Stimulated activated CD4-positive, alpha-beta T cell treated with anti-CD3 and anti-CD28 coated beads, Interleukin-15, amount 100 ng/mL, for 48 hours (primary cell): Measurements from ENCODE around the gene MBLAC1.

ENCODE experiments used
- DNase-seq, 2 donors: peaks; one replicate each; pipeline ENCODE4 v3.0.0-alpha.2; 2020; ENCODE audit warnings: low read depth in 2 of 2

The MBLAC1 gene, protein sequence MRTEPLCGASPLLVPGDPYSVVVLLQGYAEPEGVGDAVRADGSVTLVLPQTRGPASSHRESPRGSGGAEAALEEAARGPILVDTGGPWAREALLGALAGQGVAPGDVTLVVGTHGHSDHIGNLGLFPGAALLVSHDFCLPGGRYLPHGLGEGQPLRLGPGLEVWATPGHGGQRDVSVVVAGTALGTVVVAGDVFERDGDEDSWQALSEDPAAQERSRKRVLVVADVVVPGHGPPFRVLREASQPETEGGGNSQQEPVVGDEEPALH

DNA sequence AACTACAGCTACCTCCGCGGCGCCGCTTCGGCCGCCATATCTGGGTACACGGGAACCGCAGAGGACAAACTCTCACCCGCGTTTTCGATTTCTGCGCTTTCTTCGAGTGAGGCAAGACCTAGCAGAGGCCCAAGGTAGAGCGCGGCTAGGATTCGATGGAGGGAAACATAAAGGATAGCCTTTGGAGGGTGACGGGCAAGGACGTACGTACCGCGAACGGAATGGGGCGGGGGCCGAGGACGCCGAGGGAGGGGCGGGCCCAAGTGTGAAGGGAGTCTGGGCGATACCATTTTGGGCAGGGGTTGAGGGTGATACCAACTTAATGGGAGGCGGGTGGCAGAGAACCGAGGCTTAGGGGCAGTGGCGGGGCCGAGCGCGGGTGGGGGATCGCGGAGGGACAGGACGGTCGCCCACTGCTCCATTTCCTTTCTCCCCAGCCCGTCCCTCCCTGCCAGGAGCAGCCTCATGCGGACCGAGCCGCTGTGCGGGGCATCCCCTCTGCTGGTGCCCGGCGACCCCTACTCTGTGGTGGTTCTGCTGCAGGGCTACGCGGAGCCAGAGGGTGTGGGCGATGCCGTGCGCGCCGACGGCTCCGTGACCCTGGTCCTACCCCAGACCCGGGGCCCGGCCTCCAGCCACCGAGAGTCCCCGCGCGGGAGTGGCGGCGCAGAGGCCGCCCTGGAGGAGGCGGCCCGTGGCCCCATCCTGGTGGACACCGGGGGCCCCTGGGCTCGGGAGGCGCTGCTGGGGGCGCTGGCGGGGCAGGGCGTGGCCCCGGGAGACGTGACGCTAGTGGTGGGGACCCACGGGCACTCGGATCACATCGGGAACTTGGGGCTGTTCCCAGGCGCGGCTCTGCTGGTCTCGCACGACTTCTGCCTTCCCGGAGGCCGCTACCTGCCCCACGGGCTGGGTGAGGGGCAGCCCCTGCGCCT, at the start of gene MBLAC1:
Gene MBLAC1 (plus strand): TSS at position 37 of the 935 bp plus-strand sequence. CDS start 429 bp downstream, at position 466.
- DNase-seq, result peak; percentile 83 to 91

DNA sequence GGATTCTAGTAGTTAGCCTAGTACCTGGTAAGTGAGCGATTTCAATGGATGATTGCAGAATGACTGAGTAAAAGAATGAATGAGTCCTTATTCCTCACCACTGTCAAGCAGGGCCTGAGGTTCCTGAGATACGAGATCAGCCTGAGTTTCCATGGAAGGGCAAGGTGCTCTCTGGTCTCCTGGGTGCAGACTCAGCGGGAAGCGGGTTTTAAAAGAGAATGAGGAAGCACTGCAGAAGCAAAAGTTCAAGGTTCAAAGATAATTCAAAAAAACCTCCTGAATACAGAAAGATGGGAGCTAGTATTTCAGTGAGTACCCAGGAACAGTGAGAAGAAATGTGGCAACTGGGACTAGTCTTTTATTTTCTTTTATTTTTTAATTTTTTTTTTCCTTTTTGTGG, 49.6 kb upstream of the MBLAC1 start:
- no peak for DNase-seq

DNA sequence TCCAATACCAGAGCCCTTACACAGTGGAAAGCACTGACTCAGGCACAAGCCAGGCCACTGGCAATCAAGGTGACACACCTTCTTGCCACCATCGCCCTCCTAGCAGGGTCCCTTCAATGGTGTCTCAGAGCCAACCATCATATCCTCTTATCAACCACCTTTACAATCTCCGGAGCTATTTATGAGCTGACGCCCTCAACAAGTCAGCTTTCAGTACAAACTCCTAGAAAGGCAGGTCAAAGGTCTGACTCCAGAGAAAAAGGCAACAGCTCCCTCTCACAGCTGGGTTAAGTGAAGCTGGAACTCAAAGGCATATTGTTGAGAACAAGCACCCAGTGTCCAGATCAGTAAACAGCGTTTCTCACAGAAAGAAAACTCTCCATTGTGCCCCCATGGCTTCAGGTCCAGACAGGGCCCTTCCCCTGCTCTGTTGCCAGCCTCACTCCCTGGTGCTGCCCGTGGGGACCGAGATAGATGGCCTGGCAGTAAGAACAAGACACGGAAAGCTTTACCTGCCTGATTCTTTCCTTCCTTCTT, 47.7 kb upstream of the MBLAC1 start:
- no peak for DNase-seq

DNA sequence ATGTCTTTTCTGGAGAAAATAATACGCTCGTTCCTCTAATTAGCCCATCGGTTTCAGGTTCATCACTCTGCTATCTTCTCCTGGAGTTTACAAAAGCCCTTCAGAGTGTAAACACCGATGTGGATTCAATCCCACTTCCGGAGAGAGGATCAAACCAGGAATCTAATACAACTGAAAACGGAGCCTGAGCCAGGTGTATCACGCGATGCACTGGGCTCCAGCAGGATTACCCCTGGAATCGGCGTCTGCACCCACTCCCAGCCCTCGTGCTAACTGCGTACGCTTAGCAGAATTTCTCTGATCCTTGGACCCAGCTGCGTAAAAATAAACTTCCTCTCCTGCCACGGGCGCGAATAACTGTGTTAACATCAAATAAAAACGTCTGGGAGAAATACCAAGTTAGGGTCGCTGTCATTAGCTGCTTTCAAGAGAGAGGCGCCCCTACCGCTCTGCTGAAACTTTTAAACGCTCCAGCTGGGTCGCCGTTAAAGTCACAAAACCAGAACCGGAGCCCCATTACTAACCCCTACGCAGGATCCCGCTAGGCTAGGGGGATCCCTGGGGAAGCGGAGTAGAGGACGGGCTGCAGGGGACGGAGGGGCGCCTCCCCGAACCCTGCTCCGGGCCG, 45.7 kb upstream of the MBLAC1 start:
- no peak for DNase-seq

DNA sequence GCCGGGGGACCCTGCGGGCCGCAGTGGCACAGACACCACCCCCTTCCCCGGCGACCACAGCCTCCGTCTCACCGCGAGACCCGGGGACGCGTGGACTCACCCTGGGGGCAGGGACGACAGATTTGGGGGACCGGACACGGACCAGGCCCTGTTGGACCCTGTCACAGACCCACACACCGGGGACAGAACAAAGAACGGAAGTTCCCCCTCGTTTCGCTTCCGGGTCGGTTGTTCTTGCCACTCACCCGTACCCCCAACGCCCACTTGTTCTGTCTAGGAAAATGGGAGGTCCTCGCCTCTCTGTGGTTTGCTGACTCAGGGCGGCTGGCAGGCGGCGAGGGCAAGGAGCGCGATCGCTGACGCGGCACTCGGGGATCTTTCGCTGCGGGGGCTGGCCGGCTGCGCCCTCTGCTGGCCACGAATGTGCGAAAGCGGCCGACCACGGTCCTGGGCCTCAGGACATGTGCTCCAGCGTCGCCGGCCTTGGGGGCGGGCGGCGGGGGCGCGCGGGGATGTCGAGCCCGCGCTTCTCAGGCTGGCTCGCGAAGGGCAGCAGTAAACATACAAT, 45.1 kb upstream of the MBLAC1 start, which contains the start of gene ZNF3:
Gene ZNF3 (minus strand): TSS at position 189 of the 568 bp plus-strand sequence. CDS start 4,366 bp downstream, outside the sequence.
- DNase-seq, result peak; percentile 98

DNA sequence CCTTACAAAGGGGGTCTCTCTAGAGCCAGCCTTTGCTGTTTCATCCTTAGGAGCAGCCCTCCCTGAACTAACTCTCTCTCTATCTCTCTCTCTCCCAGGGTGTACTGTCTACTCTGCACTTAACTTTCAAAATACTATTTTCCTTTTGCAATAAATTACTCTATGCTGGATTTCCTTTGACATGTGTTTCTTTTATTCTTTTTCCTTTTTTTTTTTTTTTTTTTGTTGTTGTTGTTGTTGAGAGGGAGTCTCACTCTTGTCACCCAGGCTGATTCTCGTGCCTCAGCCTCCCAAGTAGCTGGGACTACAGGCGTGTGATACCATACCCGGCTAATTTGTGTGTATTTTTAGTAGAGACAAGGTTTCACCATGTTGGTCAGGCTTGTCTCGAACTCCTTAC, 43.8 kb upstream of the MBLAC1 start:
- no peak for DNase-seq

DNA sequence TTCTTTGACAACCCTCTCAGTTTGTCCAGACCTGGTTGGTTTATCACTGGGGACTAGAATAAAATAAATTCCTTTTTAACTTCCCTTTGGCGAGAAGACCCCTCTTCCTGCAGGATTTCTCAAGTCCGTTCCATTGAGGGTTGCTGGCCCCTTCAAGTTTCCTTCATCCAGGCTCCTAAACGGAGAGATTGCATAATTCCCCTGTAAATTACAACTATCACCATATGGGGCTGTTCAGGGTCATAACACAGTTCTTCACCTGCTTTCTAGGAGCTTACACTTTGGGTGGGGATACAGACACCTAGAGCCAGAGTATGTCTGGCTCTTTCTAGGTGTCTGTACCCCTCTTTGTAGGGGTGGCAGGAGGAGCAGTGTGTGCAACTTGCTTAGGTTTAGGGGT, 41.3 kb upstream of the MBLAC1 start:
- no peak for DNase-seq

DNA sequence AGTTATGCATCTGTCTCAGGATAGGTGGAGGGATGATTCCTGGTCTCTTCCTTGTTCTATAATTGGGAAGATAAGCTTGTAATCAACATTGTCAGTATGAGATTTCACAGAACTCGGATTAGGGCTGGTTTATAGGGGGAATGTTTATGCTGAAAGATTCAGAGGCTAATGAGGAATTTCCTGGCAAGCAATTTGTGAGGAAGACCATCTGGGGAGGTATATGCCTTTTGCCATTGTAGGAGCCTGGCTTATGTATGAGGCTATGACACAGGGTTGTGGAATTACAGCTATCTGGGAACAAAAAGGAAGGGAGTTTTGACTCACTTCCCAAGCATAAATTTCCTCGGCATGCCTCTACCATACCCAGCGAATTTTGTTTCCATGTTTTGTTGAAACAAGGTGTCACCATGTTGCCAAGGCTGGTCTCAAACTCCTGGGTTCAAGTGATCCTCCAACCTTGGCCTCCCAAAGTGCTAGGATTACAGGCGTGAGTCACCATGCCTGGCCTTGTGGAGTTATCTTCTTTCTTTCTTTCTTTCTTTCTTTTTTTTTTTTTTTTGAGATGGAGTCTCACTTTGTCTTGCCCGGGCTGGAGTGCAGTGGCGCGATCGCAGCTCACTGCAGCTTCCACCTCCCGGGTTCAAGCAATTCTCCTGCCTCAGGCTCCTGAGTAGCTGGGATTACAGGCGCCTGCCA, 39.6 kb upstream of the MBLAC1 start:
- DNase-seq, result no peak

DNA sequence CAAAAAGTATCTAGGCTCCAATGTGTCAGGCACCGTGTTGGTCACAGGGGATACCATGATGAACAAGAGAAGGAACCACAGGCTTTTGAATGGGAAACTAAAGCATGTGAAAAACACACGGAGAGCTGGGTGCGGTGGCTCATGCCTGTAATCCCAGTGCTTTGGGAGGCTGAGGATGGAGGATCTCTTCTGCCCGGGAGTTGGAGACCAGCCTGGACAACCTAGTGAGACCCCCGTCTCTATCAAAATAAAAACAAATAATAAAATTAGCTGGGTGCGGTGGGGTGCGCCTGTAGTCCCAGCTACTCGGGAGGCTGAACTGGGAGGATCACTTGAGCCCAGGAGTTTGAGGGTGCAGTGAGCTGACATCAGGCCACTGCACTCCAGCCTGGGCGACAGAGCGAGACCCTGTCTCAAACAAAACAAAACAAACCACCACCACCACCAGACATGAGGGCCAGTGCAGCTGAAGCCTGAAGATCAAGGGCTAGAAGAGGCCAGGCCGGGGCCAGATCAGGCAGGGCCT, 38.6 kb upstream of the MBLAC1 start:
- DNase-seq, result no peak

DNA sequence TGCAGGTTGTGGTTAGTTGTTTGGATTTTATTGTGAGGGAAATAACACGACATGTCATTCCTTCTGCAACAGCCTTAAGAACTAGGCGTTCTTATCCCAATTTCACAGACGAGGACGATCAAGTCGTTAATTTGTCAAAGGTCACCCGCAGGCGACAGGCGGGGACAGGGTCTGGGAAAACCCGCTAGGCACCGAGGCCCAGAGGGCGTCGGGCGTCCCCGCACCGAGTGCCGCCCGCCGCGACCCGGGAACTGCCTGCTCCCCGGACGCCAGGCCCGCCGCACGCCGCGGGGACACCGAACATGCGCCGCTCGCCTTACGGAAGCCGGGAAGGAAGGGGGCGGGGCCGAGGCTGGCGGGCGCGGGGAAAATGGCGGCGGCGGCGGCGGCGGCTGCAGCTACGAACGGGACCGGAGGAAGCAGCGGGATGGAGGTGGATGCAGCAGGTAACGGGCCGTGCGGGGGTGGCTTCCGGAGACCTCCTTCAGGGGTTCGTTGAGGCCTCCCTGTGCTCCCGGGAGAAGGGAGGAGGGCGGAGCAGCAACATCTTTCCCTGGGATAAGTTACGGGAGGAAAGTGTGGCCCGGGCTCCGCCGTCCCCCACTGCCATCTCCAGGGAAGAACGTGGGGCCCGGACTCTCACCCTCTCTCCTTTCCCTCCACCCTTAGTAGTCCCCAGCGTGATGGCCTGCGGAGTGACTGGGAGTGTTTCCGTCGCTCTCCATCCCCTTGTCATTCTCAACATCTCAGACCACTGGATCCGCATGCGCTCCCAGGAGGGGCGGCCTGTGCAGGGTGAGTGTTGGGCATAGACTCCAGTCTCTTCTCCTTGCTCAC, 37.9 kb upstream of the MBLAC1 start, which contains the start of gene COPS6:
Gene COPS6 (plus strand): TSS at position 349 of the 837 bp plus-strand sequence. CDS start 22 bp downstream, at position 371.
- DNase-seq, result peak; percentile 64 to 84

DNA sequence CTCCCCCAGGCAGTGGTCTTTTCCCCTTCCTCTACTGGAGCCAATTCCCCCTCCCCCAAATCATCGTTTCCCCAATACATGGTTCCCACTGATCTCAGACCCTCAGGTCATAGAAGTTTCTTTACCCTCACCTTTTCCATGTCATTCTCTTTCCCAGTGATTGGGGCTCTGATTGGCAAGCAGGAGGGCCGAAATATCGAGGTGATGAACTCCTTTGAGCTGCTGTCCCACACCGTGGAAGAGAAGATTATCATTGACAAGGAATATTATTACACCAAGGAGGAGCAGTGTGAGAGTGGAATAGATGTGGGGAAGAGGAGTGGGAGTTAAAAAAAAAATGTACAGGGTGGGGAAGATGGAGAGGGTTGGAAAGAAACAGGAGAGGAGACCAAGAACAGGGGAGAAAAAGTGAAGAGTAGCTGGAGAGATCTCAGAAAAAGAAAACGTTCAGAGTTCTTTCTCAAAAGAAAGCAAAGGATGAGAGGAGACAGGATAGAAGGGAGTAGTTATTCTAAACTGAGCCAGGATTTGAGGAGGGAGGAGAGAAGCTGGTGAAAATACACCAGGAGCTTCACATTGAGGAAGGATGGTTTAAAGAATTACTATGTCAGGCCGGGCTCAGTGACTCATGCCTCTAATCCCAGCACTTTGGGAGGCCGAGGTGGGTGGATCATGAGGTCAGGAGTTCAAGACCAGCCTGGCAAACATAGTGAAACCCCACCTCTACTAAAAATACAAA, 37.1 kb upstream of the MBLAC1 start:
- no peak for DNase-seq

DNA sequence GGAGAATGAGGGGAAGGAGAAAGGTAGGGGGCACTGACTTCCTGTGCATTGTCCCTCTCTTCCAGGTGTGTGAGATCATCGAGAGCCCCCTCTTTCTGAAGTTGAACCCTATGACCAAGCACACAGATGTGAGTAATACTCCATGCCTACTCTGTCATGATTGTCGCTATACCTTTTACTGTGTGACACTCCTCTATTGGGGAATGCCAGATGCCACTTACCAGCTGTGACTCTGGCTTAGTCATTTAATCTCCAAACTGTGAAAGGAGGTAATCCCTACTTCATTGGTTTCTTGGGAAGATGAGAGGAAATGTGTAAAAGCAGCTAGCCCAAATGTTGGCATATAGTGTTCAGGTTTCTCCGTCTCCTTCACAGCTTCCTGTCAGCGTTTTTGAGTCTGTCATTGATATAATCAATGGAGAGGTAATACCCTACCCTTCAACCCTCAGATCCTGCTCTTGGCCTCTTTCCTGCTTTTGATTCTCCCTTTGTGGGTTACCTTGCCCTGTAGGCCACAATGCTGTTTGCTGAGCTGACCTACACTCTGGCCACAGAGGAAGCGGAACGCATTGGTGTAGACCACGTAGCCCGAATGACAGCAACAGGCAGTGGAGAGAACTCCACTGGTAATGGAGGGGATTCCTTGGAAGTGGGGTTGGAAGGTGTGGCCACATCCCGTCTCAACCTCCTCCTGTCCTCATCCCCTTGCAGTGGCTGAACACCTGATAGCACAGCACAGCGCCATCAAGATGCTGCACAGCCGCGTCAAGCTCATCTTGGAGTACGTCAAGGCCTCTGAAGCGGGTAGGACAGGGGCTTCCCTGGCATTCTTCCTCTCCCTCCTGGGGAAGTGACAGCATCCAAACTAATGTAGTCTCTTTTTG, 36.0 kb upstream of the MBLAC1 start:
- no peak for DNase-seq

DNA sequence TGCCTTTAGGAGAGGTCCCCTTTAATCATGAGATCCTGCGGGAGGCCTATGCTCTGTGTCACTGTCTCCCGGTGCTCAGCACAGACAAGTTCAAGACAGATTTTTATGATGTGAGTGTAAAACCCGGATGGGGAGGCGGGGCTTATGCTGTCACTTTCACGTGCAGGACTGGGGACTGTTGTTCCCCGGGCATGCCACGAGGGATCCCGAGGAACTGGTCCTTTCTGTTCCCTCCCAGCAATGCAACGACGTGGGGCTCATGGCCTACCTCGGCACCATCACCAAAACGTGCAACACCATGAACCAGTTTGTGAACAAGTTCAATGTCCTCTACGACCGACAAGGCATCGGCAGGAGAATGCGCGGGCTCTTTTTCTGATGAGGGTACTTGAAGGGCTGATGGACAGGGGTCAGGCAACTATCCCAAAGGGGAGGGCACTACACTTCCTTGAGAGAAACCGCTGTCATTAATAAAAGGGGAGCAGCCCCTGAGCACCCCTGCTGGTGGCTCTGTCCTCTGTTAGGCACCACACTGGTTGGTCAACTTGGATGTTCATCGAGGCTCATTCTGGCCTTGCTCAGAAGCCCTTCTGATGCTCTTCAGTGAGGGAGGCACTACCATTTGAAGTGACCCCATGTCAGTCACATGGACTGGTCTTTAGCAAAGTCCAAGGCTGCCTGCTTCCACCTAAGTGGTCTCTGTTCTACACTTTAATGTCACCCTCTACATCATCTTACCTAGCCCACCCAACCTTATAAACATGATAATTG, 35.2 kb upstream of the MBLAC1 start:
- no peak for DNase-seq

DNA sequence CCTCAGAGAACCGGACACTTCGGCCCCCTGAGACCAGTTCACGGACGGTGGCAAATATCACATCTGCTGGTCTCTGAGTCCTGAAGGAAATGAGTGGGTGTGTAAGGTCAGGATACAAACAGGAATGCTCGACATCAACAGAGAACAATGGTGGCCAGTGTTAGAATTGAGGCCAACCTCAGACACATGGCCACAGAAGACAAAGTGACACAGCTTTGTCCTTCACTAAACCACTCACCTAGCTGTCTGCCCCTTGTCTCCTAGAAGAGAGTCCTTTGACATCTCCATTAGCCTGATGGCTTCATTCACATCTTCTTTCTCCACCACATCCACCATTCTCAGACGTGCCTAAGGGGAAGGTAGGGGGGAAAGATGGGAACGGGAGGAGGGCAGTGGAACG, 33.7 kb upstream of the MBLAC1 start:
- no peak for DNase-seq

DNA sequence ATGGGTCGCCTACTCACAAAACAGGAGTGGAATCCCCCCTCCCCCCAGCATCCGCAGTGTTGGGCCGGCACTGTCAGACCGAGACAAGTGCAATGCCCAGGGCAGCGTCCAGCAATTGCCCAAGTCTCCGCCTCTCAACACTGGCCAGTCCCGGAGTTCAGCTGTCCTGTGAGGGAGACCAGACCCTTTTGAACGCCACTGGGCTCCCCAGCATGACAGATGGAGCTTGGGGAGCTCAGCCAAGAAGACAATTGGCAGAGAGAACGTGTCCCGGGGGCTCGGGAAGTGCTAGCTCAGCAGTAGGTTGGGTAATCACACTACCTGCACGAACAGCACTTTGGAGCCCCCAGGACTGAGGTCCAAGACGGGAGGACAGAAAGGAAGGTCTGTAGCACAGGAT, 33.3 kb upstream of the MBLAC1 start:
- no peak for DNase-seq

DNA sequence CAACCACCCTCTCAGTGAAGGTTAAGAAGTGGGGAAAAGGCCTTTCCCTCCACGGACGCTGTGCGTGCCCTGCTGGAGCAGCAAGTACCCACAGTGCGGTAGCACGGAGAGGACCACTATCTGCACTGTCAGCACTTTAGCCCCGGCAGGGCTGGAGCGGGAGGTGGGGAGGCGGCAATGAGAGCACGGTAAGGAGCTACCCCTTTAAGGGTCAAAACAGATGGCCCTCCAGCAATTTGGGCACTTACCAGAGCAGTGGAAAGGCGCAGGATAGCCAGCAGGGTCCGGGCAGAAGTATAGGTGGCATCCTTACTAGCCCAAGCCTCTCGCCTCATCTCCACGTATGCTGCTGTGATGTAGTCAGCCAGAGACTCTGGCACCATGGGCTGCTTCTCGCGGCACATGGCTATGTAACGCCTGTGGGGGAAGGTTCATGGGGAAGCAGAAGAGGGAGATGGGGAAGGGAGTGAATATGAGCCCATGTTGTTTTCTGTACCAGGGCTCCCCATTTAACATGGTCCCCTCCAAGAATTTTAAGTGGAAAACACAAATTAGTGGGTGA, 32.8 kb upstream of the MBLAC1 start:
- no peak for DNase-seq

DNA sequence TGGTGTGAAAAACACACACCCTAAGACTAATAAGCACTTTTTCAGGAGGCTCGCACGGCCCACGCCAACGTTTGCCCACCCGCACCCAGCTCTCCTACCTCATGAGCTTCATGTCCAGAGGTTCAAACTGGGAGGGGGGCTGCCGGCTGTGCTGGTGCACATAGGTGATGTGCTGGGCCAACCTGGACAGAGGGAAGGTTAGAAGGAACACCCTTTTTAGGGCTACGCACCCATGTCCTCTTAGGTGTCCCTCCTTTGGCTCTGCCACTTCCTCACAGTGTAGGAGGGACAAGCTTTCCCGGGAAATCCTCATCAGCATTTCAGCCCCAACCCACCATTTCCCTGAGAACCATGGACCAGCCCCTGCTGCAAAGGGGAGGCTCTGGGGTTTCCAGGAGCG, 31.5 kb upstream of the MBLAC1 start:
- DNase-seq, result no peak
